Sigmoid colon (tissue), 7 donors: ENCODE measurements around the gene CACNA1A. TPM values are rescaled to one million over a fixed set of nuclear protein-coding genes. Genes with fewer than 3 reads are reported as not detected.

Experiments used
- DNase-seq: peaks from one replicate; pipeline ENCODE4 v3.0.0-alpha.2; 2019
- H3K27ac ChIP-seq, 4 donors: fragments of 200-600 bp; sonication (generic); one replicate each; pipeline ENCODE4 v1.5.1; 2016 to 2019; ENCODE audit warnings: mild to moderate bottlenecking in 1 of 4
- H3K27me3 ChIP-seq, 3 donors: fragments of 200-600 bp; sonication (generic); one replicate each; pipeline ENCODE4 v1.5.1; 2019; ENCODE audit warnings: mild to moderate bottlenecking in 1 of 3
- H3K36me3 ChIP-seq, 4 donors: fragments of 200-600 bp; sonication (generic); one replicate each; pipeline ENCODE4 v1.5.1; 2016 to 2019
- H3K4me1 ChIP-seq, 4 donors: fragments of 200-600 bp; sonication (generic); one replicate each; pipeline ENCODE4 v1.5.1; 2017 to 2019
- H3K4me3 ChIP-seq, 4 donors: fragments of 200-600 bp; sonication (generic); one replicate each; pipeline ENCODE4 v1.5.1; 2017 to 2019; ENCODE audit warnings: mild to moderate bottlenecking in 2 of 4, moderate library complexity in 1 of 4
- H3K9me3 ChIP-seq, 4 donors: fragments of 200-600 bp in 3 of 4; sonication (generic) in 3 of 4; one replicate each; pipeline versions ENCODE4 v1.5.1 to v1.6.1; 2013 to 2019
- CTCF ChIP-seq, 4 experiments: fragments of 450-650 bp in 3 of 4; fragments of 200-600 bp in 1 of 4; IDR thresholded peaks; one replicate each; pipeline ENCODE4 v1.5.1; 2016 to 2019; ENCODE audit warnings: antibody characterized with exemption in 4 of 4, mild to moderate bottlenecking in 3 of 4, moderate library complexity in 2 of 4
- EP300 ChIP-seq, 4 donors: sonication (generic); formaldehyde crosslinking; IDR thresholded peaks; one replicate each; pipeline ENCODE4 v1.6.1; 2017; ENCODE audit warnings: antibody characterized with exemption in 4 of 4
- POLR2A ChIP-seq, 2 donors: fragments of 450-650 bp; IDR thresholded peaks; one replicate each; pipeline ENCODE4 v1.6.1; 2016; ENCODE audit warnings: antibody characterized with exemption in 2 of 2, mild to moderate bottlenecking in 2 of 2, moderate library complexity in 2 of 2
- POLR2AphosphoS5 ChIP-seq, 4 donors: sonication (generic); formaldehyde crosslinking; IDR thresholded peaks; one replicate each; pipeline ENCODE4 v1.6.1; 2017; ENCODE audit warnings: antibody characterized with exemption in 4 of 4
- WGBS, 2 donors: extraction: QIAGEN DNeasy Blood & Tissue Kit; methylation state at CpG; one replicate each; pipeline ENCODE4 v1.1.7; 2013; 5-methylcytosine and 5-hydroxymethylcytosine counted together
- intact Hi-C: fragments of 100-400 bp; cut with DNase I; formaldehyde crosslinking; loops from one replicate; pipeline ENCODE4 v1.15.1; 2023
- polyA plus RNA-seq, 3 donors: library from polyadenylated mRNA; stranded (reverse); fragments of 200-250 nt; gene quantifications; one replicate each; pipeline ENCODE4 v1.2.3, GENCODE V29; 2013
- total RNA-seq, 4 donors: library from RNA; depleted of rRNA; stranded (reverse); fragments of >200 nt; gene quantifications; one replicate each; pipeline ENCODE4 v1.1.0, GENCODE V29; 2016
- donor health status: healthy with polysubstance abuse.
- donor health status: Bipolar disorder and iron deficiency.
- donor health status: healthy.

Gene CACNA1A
- total and polyA plus RNA-seq, 7 donors, result 0.14 to 3.6 (median 1.6) TPM; not detected in 1

- no peak overlapping the region for H3K4me3 ChIP-seq
- H3K27ac ChIP-seq, result no peak overlapping the region
- no peak for DNase-seq
- intact Hi-C loops, result no loop called here
- no peaks in the 10 kb centered on the region for H3K36me3 ChIP-seq
- H3K9me3 ChIP-seq, result peaks cover 0 to 17% (median 6%) of the 10 kb centered on the region in 4 donors
- H3K4me1 ChIP-seq, result no peaks in the 10 kb centered on the region
- H3K27me3 ChIP-seq, result no peaks in the 10 kb centered on the region
- TF ChIP-seq POLR2AphosphoS5 (IDR thresholded peaks at IDR 0.05), result no peak
- TF ChIP-seq CTCF (IDR thresholded peaks at IDR 0.05), result no peak
- no peak for TF ChIP-seq POLR2A (IDR thresholded peaks at IDR 0.05)
- no peak for TF ChIP-seq EP300 (IDR thresholded peaks at IDR 0.05)
Observed at GRCh38 chr19:13475044-13475443, 31.2 kb downstream of the CACNA1A start.

GRCh38 chr19:13466697-13467096 is 39.6 kb downstream of the CACNA1A start:
- H3K4me1 ChIP-seq, result no peaks in the 10 kb centered on the region
- TF ChIP-seq EP300 (IDR thresholded peaks at IDR 0.05) (no peak), CTCF (IDR thresholded peaks at IDR 0.05) (no peak), POLR2A (IDR thresholded peaks at IDR 0.05) (no peak), POLR2AphosphoS5 (IDR thresholded peaks at IDR 0.05) (no peak)

DNA sequence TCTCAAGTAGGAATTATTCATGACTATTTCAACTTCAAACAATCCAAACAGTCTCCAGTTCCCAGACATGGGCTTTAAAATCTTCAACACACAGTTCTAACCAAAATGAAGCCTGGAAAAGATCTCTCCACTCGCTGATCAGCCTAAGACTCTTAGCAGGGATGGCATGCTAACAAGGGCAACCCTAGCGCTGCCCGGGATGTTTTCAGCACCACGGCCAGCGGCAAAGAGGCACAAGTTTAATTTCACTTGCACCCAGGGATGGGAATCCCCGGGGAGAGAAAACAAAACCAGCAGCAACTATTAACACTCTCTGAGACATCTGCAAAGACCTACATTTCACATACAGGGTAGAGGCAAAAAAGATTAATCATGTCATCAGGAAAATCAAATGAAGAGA is 43.0 kb downstream of the CACNA1A start:
- TF ChIP-seq CTCF (IDR thresholded peaks at IDR 0.05) (no peak), POLR2A (IDR thresholded peaks at IDR 0.05) (no peak), EP300 (IDR thresholded peaks at IDR 0.05) (no peak), POLR2AphosphoS5 (IDR thresholded peaks at IDR 0.05) (no peak)
- no peaks in the 10 kb centered on the region for H3K4me1 ChIP-seq
- no peak overlapping the region for H3K4me3 ChIP-seq
- H3K27me3 ChIP-seq, result peaks cover 0 to 15% (median 0%) of the 10 kb centered on the region in 3 donors
- WGBS, 2 donors, result 20 to 22% methylated on average over 6 of the region's 6 CpGs
- no peak overlapping the region for H3K27ac ChIP-seq
- DNase-seq, result no peak
- no peaks in the 10 kb centered on the region for H3K9me3 ChIP-seq
- H3K36me3 ChIP-seq, result no peaks in the 10 kb centered on the region
- intact Hi-C loops, result no loop called here

More at GRCh38 chr19:13466697-13467096, 39.6 kb downstream of the CACNA1A start:
- H3K4me3 ChIP-seq, result no peak overlapping the region
- H3K9me3 ChIP-seq, result no peaks in the 10 kb centered on the region
- H3K27ac ChIP-seq, result no peak overlapping the region
- 72 to 82% methylated on average over 5 of the region's 5 CpGs for WGBS, 2 donors
- no peaks in the 10 kb centered on the region for H3K36me3 ChIP-seq
- DNase-seq, result no peak
- intact Hi-C loops, result no loop called here
- peaks cover 0 to 7% (median 0%) of the 10 kb centered on the region in 3 donors for H3K27me3 ChIP-seq

- Histone ChIP-seq H3K4me3 (no peak overlapping the region), H3K9me3 (no peaks in the 10 kb centered on the region), H3K36me3 (no peaks in the 10 kb centered on the region), H3K27ac (no peak overlapping the region), H3K4me1 (no peaks in the 10 kb centered on the region), H3K27me3 (peaks cover 0 to 18% (median 0%) of the 10 kb centered on the region in 3 donors)
- TF ChIP-seq POLR2AphosphoS5 (IDR thresholded peaks at IDR 0.05) (no peak), POLR2A (IDR thresholded peaks at IDR 0.05) (no peak), EP300 (IDR thresholded peaks at IDR 0.05) (no peak), CTCF (IDR thresholded peaks at IDR 0.05) (no peak)
- WGBS, 2 donors, result 75 to 76% methylated on average over 12 of the region's 12 CpGs
- intact Hi-C loops, result no loop called here
- DNase-seq, result no peak
Observed at GRCh38 chr19:13461536-13461935, 44.7 kb downstream of the CACNA1A start.

- H3K27ac ChIP-seq, result no peak overlapping the region
- intact Hi-C loops, result no loop called here
- H3K27me3 ChIP-seq, result peaks cover 0 to 12% (median 0%) of the 10 kb centered on the region in 3 donors
- no peak for TF ChIP-seq EP300 (IDR thresholded peaks at IDR 0.05)
- TF ChIP-seq POLR2AphosphoS5 (IDR thresholded peaks at IDR 0.05), result no peak
- no peak for TF ChIP-seq CTCF (IDR thresholded peaks at IDR 0.05)
- TF ChIP-seq POLR2A (IDR thresholded peaks at IDR 0.05), result no peak
- H3K4me1 ChIP-seq, result no peaks in the 10 kb centered on the region
- H3K36me3 ChIP-seq, result no peaks in the 10 kb centered on the region
- peaks cover 0 to 1% (median 0%) of the 10 kb centered on the region in 4 donors for H3K9me3 ChIP-seq
- no peak overlapping the region for H3K4me3 ChIP-seq
- 25 to 29% methylated on average over 7 of the region's 7 CpGs for WGBS, 2 donors
- DNase-seq, result no peak
Observed at GRCh38 chr19:13460045-13460444, 46.2 kb downstream of the CACNA1A start.
